Transverse colon (tissue), 3 donors: ENCODE results near the gene PDE4D.

Experiments
- EP300 ChIP-seq: sonication (generic); formaldehyde crosslinking; IDR thresholded peaks from one replicate; pipeline ENCODE4 v1.6.1; 2017; ENCODE audit warnings: antibody characterized with exemption, low read depth
- POLR2A ChIP-seq: fragments of 450-650 bp; IDR thresholded peaks from one replicate; pipeline ENCODE4 v1.6.1; 2016; ENCODE audit warnings: antibody characterized with exemption, mild to moderate bottlenecking, moderate library complexity
- TF ChIP-seq, protein P1 (sequence below), 5 experiments: fragments of 200-600 bp in 3 of 5; fragments of 450-650 bp in 2 of 5; sonication (generic) in 3 of 5; IDR thresholded peaks; 1 replicate in 2 of 5; 2 replicates in 3 of 5; pipeline ENCODE4 v1.5.1; 2016 to 2017; ENCODE audit warnings: antibody characterized with exemption in 5 of 5, inconsistent platforms in 3 of 5, mild to moderate bottlenecking in 2 of 5, moderate library complexity in 1 of 5

DNA sequence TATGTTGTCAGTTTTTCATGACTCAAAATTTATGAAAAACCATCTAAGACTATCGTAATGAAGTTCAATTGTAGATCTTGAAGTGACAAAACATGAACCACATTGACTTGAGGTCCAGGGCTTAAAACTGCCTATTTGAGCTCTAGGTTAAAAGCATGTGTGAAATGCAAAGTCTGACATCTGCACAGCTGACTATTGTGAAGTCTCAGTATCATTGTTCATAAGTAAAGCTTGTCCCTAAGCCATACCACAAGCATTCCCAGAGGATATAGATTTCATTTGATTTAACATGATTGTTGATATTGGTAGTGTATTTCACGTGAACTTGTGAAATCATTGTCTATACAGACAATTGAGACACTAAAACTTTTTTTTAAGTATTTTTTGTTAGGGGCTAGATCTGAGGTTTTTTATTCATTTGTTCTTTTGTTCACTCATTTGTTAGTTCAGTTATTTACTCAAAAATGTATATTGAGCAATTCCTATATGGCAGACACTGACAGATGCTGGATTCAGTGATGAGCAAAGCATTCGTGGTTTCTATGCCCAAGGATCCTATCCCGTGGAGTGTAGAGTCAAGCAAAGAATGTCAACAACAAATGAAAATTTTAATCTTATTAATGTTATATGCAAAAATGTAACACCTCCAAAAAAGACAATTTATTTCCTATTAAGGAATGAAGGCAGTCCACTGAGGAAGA, 825.4 kb downstream of the PDE4D start:
- TF ChIP-seq, protein P1, sequence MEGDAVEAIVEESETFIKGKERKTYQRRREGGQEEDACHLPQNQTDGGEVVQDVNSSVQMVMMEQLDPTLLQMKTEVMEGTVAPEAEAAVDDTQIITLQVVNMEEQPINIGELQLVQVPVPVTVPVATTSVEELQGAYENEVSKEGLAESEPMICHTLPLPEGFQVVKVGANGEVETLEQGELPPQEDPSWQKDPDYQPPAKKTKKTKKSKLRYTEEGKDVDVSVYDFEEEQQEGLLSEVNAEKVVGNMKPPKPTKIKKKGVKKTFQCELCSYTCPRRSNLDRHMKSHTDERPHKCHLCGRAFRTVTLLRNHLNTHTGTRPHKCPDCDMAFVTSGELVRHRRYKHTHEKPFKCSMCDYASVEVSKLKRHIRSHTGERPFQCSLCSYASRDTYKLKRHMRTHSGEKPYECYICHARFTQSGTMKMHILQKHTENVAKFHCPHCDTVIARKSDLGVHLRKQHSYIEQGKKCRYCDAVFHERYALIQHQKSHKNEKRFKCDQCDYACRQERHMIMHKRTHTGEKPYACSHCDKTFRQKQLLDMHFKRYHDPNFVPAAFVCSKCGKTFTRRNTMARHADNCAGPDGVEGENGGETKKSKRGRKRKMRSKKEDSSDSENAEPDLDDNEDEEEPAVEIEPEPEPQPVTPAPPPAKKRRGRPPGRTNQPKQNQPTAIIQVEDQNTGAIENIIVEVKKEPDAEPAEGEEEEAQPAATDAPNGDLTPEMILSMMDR (IDR thresholded peaks at IDR 0.05) = no peak
- TF ChIP-seq EP300 (no peak), POLR2A (no peak)
